Lower leg skin (tissue), 3 donors: ENCODE results near the gene THBS2.

Experiments
- POLR2A ChIP-seq, 2 donors: fragments of 450-650 bp; IDR thresholded peaks; one replicate each; pipeline ENCODE4 v1.6.1; 2016 to 2017; ENCODE audit warnings: antibody characterized with exemption in 2 of 2, mild to moderate bottlenecking in 1 of 2, moderate library complexity in 1 of 2
- TF ChIP-seq, protein P1 (sequence below), 3 donors: fragments of 450-650 bp; IDR thresholded peaks; one replicate each; pipeline ENCODE4 v1.5.1; 2016; ENCODE audit warnings: antibody characterized with exemption in 3 of 3, mild to moderate bottlenecking in 3 of 3, moderate library complexity in 2 of 3

DNA sequence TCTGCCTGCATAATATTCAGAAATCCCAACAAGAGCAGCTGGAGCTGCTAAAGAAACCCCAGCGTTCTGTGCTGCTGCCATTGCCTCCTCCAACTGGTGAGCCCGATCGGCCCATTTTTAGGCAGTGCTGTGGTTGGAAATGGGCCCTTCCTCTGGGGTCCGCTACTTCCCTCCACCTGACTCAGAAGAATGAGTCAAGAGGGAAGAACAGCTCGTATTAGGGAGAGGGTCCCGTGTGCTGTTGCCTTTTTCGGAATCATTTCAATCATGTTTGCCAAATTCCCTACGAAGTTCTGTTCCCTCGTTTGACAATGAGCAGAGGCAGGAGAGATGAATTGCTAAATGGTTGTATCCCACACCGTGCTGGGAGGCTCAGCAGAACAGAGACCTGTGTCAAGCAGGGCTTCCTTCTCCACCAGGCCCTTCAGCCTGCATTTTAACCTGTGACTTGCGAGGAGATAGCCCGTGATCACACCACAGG is 38.4 kb downstream of the THBS2 start:
- no peak for TF ChIP-seq POLR2A (IDR thresholded peaks at IDR 0.05)
- TF ChIP-seq, protein P1, sequence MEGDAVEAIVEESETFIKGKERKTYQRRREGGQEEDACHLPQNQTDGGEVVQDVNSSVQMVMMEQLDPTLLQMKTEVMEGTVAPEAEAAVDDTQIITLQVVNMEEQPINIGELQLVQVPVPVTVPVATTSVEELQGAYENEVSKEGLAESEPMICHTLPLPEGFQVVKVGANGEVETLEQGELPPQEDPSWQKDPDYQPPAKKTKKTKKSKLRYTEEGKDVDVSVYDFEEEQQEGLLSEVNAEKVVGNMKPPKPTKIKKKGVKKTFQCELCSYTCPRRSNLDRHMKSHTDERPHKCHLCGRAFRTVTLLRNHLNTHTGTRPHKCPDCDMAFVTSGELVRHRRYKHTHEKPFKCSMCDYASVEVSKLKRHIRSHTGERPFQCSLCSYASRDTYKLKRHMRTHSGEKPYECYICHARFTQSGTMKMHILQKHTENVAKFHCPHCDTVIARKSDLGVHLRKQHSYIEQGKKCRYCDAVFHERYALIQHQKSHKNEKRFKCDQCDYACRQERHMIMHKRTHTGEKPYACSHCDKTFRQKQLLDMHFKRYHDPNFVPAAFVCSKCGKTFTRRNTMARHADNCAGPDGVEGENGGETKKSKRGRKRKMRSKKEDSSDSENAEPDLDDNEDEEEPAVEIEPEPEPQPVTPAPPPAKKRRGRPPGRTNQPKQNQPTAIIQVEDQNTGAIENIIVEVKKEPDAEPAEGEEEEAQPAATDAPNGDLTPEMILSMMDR (IDR thresholded peaks at IDR 0.05) = no peak
